Inferior parietal cortex (tissue), 1 donor: ENCODE data around the gene CENPL.
"Not testable (repeated sequence)": the region's sequence is repeated elsewhere in the genome, so short reads cannot be mapped to it uniquely, and the experiment has no call there.

Source experiments
- DNase-seq: peaks from one replicate; pipeline ENCODE4 v3.0.0-alpha.2; 2016; ENCODE audit errors: extremely low spot score

The CENPL gene

GRCh38 chr1:173857363-173857917 lies 32.8 kb upstream of the CENPL start:
- DNase-seq = no peak

- no peak for DNase-seq
These were observed 32.2 kb upstream of the CENPL start for GRCh38 chr1:173856903-173857302.

GRCh38 chr1:173856014-173856413 lies 31.3 kb upstream of the CENPL start:
- DNase-seq = no peak

GRCh38 chr1:173853074-173853473 lies 28.4 kb upstream of the CENPL start:
- no peak for DNase-seq

GRCh38 chr1:173852105-173852504 lies 27.4 kb upstream of the CENPL start:
- DNase-seq = no peak

GRCh38 chr1:173832748-173833147 lies 8.1 kb upstream of the CENPL start:
- no peak for DNase-seq

GRCh38 chr1:173827611-173828010 lies 2.9 kb upstream of the CENPL start:
- no peak for DNase-seq

- DNase-seq = no peak
These were observed 835 bp downstream of the CENPL start for GRCh38 chr1:173823781-173824314.

GRCh38 chr1:173821680-173822079 lies 3.0 kb downstream of the CENPL start:
- DNase-seq = no peak

GRCh38 chr1:173818459-173818858 lies 6.2 kb downstream of the CENPL start:
- no peak for DNase-seq

GRCh38 chr1:173813654-173814053 lies 11.0 kb downstream of the CENPL start:
- DNase-seq = not testable (repeated sequence)

GRCh38 chr1:173802961-173803360 lies 21.7 kb downstream of the CENPL start:
- no peak for DNase-seq

GRCh38 chr1:173799995-173800394 lies 24.7 kb downstream of the CENPL start:
- not testable (repeated sequence) for DNase-seq

GRCh38 chr1:173798078-173798477 lies 26.6 kb downstream of the CENPL start:
- DNase-seq = no peak

GRCh38 chr1:173789841-173790240 lies 34.8 kb downstream of the CENPL start:
- DNase-seq = no peak

GRCh38 chr1:173784997-173785396 lies 39.7 kb downstream of the CENPL start:
- no peak for DNase-seq

GRCh38 chr1:173779936-173780335 lies 44.7 kb downstream of the CENPL start:
- no peak for DNase-seq

- no peak for DNase-seq
These were observed 49.0 kb downstream of the CENPL start for GRCh38 chr1:173775578-173776226.

- DNase-seq = no peak
These were observed 53.1 kb downstream of the CENPL start for GRCh38 chr1:173771560-173771959.

- not testable (repeated sequence) for DNase-seq
These were observed 54.4 kb downstream of the CENPL start for GRCh38 chr1:173770330-173770729.

GRCh38 chr1:173768827-173769226 lies 55.9 kb downstream of the CENPL start:
- DNase-seq = no peak

GRCh38 chr1:173768206-173768605 lies 56.5 kb downstream of the CENPL start:
- DNase-seq = no peak

GRCh38 chr1:173764331-173764730 lies 60.4 kb downstream of the CENPL start:
- DNase-seq = not testable (repeated sequence)

GRCh38 chr1:173758980-173759379 lies 65.7 kb downstream of the CENPL start:
- DNase-seq = no peak
